K562 (cell line): ENCODE results near the gene C1orf174. TPM values are rescaled to one million over a fixed set of nuclear protein-coding genes. Genes with fewer than 3 reads are reported as not detected.

Experiments used
- ATAC-seq: fragments of 200-7000 bp; cut with Tn5 transposase; 3 replicates; pipeline ENCODE4 v1.9.1; 2020; ENCODE audit warnings: moderate library complexity
- BruUV-seq: library from RNA; stranded (reverse); fragments of 400-500 nt; replicated peaks from 2 replicates; lab custom pipeline; 2021; lab: Mats Ljungman, UMichigan
- CTCF ChIA-PET: fragments of 300-600 bp; formaldehyde crosslinking; extraction: SDS; loops from one replicate; lab custom pipeline; 2021; ENCODE audit warnings: low intra/inter-chr PET ratio; lab: Yijun Ruan, JAX
- POLR2A ChIA-PET: fragments of 300-600, 350-650 bp; sonication (Branson Sonifier 250); formaldehyde crosslinking; extraction: SDS; loops from one replicate; lab custom pipeline; 2021; ENCODE audit warnings: antibody characterized with exemption, inconsistent platforms; lab: Yijun Ruan, JAX
- DNase-seq, 4 experiments: peaks; one replicate each; pipeline versions ENCODE4 v3.0.0 to v3.0.0-alpha.2; 2011 to 2018; ENCODE audit warnings: low spot score in 3 of 4, mixed read lengths in 3 of 4; ENCODE audit errors: extremely low read depth in 1 of 4
- FAIRE-seq: peaks from 2 replicates; lab custom pipeline; 2011; peaks lifted over from hg19 to GRCh38; lab: Jason Lieb, UNC
- H2AFZ ChIP-seq: 2 replicates; pipeline ENCODE4 v1.6.0; 2011; ENCODE audit warnings: low read depth, low read length, control low read depth, inconsistent platforms
- H3K27ac ChIP-seq: fragments of 200-600 bp; 3 replicates; pipeline ENCODE4 v1.8.0; 2011; ENCODE audit warnings: low read depth, mild to moderate bottlenecking, control low read depth, inconsistent platforms, low read length, moderate library complexity, mixed read lengths; ENCODE audit errors: extremely low read depth
- H3K27me3 ChIP-seq, 2 experiments: fragments of 300-600 bp in 1 of 2; 2 replicates in 1 of 2; 3 replicates in 1 of 2; pipeline versions ENCODE4 v1.6.0 to v1.8.0; 2011; ENCODE audit warnings: inconsistent platforms in 2 of 2, low read length in 2 of 2, mild to moderate bottlenecking in 1 of 2, mixed read lengths in 1 of 2, moderate library complexity in 1 of 2; ENCODE audit not compliant: control insufficient read depth in 2 of 2, insufficient read depth in 2 of 2
- H3K36me3 ChIP-seq: fragments of 300-600 bp; 3 replicates; pipeline ENCODE4 v1.8.0; 2011; ENCODE audit warnings: mild to moderate bottlenecking, low read length, inconsistent platforms; ENCODE audit not compliant: control insufficient read depth, insufficient read depth
- H3K4me1 ChIP-seq, 2 experiments: fragments of 200-600 bp in 1 of 2; replicated peaks in 1 of 2; 2 replicates in 1 of 2; 3 replicates in 1 of 2; pipeline versions ENCODE4 v1.5.1 to v1.8.0; 2011; ENCODE audit warnings: inconsistent platforms in 2 of 2, low read length in 2 of 2, mild to moderate bottlenecking in 1 of 2, mixed read lengths in 1 of 2, moderate library complexity in 1 of 2; ENCODE audit not compliant: control insufficient read depth in 2 of 2, insufficient read depth in 2 of 2
- H3K4me2 ChIP-seq: 2 replicates; pipeline ENCODE4 v1.6.1; 2011; ENCODE audit warnings: low read length, control low read depth, inconsistent platforms, mixed read lengths; ENCODE audit not compliant: insufficient read depth
- H3K4me3 ChIP-seq: fragments of 200-600 bp; sonication (generic), shearing (Covaris generic); 2 replicates; pipeline ENCODE4 v1.5.1; 2016; ENCODE audit warnings: control low read depth, inconsistent platforms
- H3K79me2 ChIP-seq: fragments of 200-600 bp; 3 replicates; pipeline ENCODE4 v1.8.0; 2011; ENCODE audit warnings: low read length, inconsistent platforms; ENCODE audit not compliant: control insufficient read depth, insufficient read depth
- H3K9ac ChIP-seq, 2 experiments: 2 replicates each; pipeline versions ENCODE4 v1.6.0 to v1.6.1; 2011; ENCODE audit warnings: low read depth in 2 of 2, low read length in 2 of 2, control low read depth in 1 of 2, inconsistent platforms in 1 of 2, mild to moderate bottlenecking in 1 of 2, mixed read lengths in 1 of 2; ENCODE audit not compliant: insufficient read depth in 1 of 2
- H3K9me1 ChIP-seq: one replicate; pipeline ENCODE4 v1.6.0; 2011; ENCODE audit warnings: inconsistent platforms, mild to moderate bottlenecking, low read length, moderate library complexity; ENCODE audit not compliant: control insufficient read depth, insufficient read depth
- H3K9me3 ChIP-seq: replicated peaks from 2 replicates; pipeline ENCODE4 v1.5.1; 2011; ENCODE audit warnings: low read depth, low read length, inconsistent platforms; ENCODE audit not compliant: control insufficient read depth, insufficient read depth
- H4K20me1 ChIP-seq: replicated peaks from 2 replicates; pipeline ENCODE4 v1.6.1; 2011; ENCODE audit warnings: low read length, inconsistent platforms, mixed read lengths; ENCODE audit not compliant: control insufficient read depth, insufficient read depth
- CC2D1A ChIP-seq: fragments of 450-650 bp; IDR thresholded peaks from 2 replicates; pipeline ENCODE4 v1.6.1; 2017; ENCODE audit warnings: mild to moderate bottlenecking
- EP400 ChIP-seq: fragments of 450-650 bp; IDR thresholded peaks from 2 replicates; pipeline ENCODE4 v1.6.1; 2017; ENCODE audit warnings: antibody characterized with exemption, mild to moderate bottlenecking, moderate library complexity
- FOXA1 ChIP-seq: fragments of 450-650 bp; IDR thresholded peaks from 2 replicates; pipeline ENCODE4 v1.6.1; 2016; ENCODE audit warnings: mild to moderate bottlenecking, borderline replicate concordance
- FOXK2 ChIP-seq, 2 experiments: fragments of 450-650 bp; IDR thresholded peaks in 1 of 2; conservative IDR thresholded peaks in 1 of 2; 2 replicates each; pipeline ENCODE4 v1.6.1; 2016; ENCODE audit warnings: low read depth in 2 of 2, mild to moderate bottlenecking in 1 of 2
- HCFC1 ChIP-seq: IDR thresholded peaks from 2 replicates; pipeline ENCODE4 v1.6.1; 2012; ENCODE audit warnings: low read depth, low read length, improper control_type of control experiment
- ILK ChIP-seq: fragments of 450-650 bp; IDR thresholded peaks from 2 replicates; pipeline ENCODE4 v1.6.1; 2016; ENCODE audit warnings: missing genetic modification characterization, low read depth, mild to moderate bottlenecking, missing compliant biosample characterization, moderate library complexity, borderline replicate concordance
- MCM5 ChIP-seq: fragments of 450-650 bp; IDR thresholded peaks from 2 replicates; pipeline ENCODE4 v1.6.1; 2016; ENCODE audit warnings: low read depth
- NCOA1 ChIP-seq: fragments of 450-650 bp; IDR thresholded peaks from 2 replicates; pipeline ENCODE4 v1.6.1; 2016; ENCODE audit warnings: low read depth
- PHF21A ChIP-seq: fragments of 450-650 bp; IDR thresholded peaks from 2 replicates; pipeline ENCODE4 v1.6.1; 2017; ENCODE audit warnings: low read depth, borderline replicate concordance
- RBBP5 ChIP-seq: fragments of 200-600 bp; sonication (generic); IDR thresholded peaks from 2 replicates; pipeline ENCODE4 v1.6.1; 2012; ENCODE audit warnings: borderline replicate concordance, mild to moderate bottlenecking, low read length, control low read depth, inconsistent platforms; ENCODE audit not compliant: insufficient read depth, poor library complexity, severe bottlenecking
- SMARCE1 ChIP-seq: fragments of 450-650 bp; IDR thresholded peaks from 2 replicates; pipeline ENCODE4 v1.7.1; 2016; ENCODE audit warnings: mild to moderate bottlenecking
- SRF ChIP-seq, 2 experiments: fragments of 250-450, 450-650 bp in 1 of 2; sonication (Bioruptor Pico) in 1 of 2; sonication (generic) in 1 of 2; formaldehyde crosslinking; IDR thresholded peaks; 2 replicates each; pipeline versions ENCODE4 v1.5.0 to v1.5.1; 2020 to 2022; ENCODE audit warnings: mild to moderate bottlenecking in 1 of 2, missing genetic modification reagents in 1 of 2
- ZNF197 ChIP-seq: fragments of 200-800 bp; sonication (Bioruptor generic); IDR thresholded peaks from 2 replicates; pipeline ENCODE4 v1.6.1; 2016; ENCODE audit warnings: low read depth, missing genetic modification characterization, missing compliant biosample characterization
- ZNF311 ChIP-seq: fragments of 250-450 bp; sonication (Bioruptor Pico); IDR thresholded peaks from 2 replicates; pipeline ENCODE4 v1.4.0; 2020; ENCODE audit warnings: mild to moderate bottlenecking, moderate library complexity
- ZNF518B ChIP-seq: fragments of 250-450 bp; sonication (Bioruptor Pico); IDR thresholded peaks from 2 replicates; pipeline ENCODE4 v1.5.0; 2021; ENCODE audit warnings: mild to moderate bottlenecking, moderate library complexity
- ZNF830 ChIP-seq: fragments of 250-450 bp; sonication (Bioruptor Pico); IDR thresholded peaks from 2 replicates; pipeline ENCODE4 v1.5.0; 2021; ENCODE audit warnings: mild to moderate bottlenecking
- WGBS: fragments of 100-300 bp; shearing (Covaris generic); methylation state at CpG from one replicate; pipeline ENCODE4 v1.1.6; 2016; ENCODE audit warnings: low coverage, mixed read lengths; ENCODE audit not compliant: insufficient coverage; ENCODE audit errors: missing lambda C conversion rate; 5-methylcytosine and 5-hydroxymethylcytosine counted together
- in situ Hi-C: fragments of 300-500 bp; cut with MboI; formaldehyde crosslinking; loops from 4 replicates; pipeline ENCODE4 v1.15.0; 2018; ENCODE audit warnings: inconsistent platforms, mixed read lengths
- intact Hi-C: fragments of 100-400 bp; cut with micrococcal nuclease; formaldehyde crosslinking; loops from 2 replicates; pipeline ENCODE4 v1.14.2; 2022
- polyA plus RNA-seq, 8 experiments: library from polyadenylated mRNA; depleted of rRNA in 4 of 8; stranded (reverse) in 5 of 8; unstranded in 3 of 8; fragments of >200 nt; fragmentation: Nextera tagmentation in 2 of 8; fragmentation: Illumina TruSeq in 1 of 8; extraction: Ambion mirVana in 2 of 8; extraction: Trizol in 1 of 8; gene quantifications; 2 replicates each; pipeline versions ENCODE4 v1.2.1 to v1.2.3, GENCODE V29; 2011 to 2014; ENCODE audit warnings: inconsistent platforms in 1 of 8, missing spikeins in 1 of 8
- total RNA-seq, 7 experiments: library from RNA; depleted of rRNA in 6 of 7; stranded (reverse); fragments of >200 nt in 6 of 7; fragmentation: Illumina TruSeq in 2 of 7; extraction: Trizol in 2 of 7; gene quantifications; 2 replicates each; pipeline versions ENCODE4 v1.2.1 to v1.2.3, GENCODE V29; 2011 to 2021; ENCODE audit warnings: low replicate concordance in 1 of 7
- TF ChIP-seq, protein P1 (sequence below): sonication (generic); formaldehyde crosslinking; IDR thresholded peaks from 2 replicates; pipeline ENCODE4 v1.8.1; 2023; ENCODE audit warnings: mild to moderate bottlenecking, missing genetic modification reagents
- TF ChIP-seq, protein P2 (sequence below): fragments of 450-650 bp; IDR thresholded peaks from 2 replicates; pipeline ENCODE4 v1.6.1; 2014; ENCODE audit warnings: low read depth, mild to moderate bottlenecking, moderate library complexity, borderline replicate concordance

The C1orf174 gene
- total and polyA plus RNA-seq, 9 of the 15 experiments (the other 6 are each of a cell fraction or from before 2014, with no cell fraction given) = 38.5 to 64.9 (median 45.4) TPM

DNA sequence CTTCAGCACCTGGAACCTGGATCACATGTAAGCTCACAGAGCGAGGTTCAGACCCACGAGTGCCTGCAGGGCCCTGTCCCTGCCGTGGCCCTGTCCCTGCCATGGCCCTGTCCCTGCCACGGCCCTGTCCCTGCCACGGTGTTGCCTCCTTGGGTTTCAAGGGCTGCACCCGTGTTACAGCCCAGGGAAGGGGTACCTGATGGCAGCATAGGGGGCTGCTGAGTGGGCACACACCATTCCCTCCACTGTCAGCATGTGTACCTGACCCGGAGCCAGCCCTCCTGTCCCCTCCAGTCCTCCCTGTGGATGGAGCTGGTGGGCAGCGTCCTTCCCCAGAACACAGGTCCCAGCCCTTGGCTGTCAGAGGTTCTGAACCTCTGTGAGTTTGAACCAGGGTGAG, 27.5 kb downstream of the C1orf174 start:
- 87% methylated on average over 7 of the region's 8 CpGs for WGBS
- TF ChIP-seq PHF21A = no peak
- no peak for TF ChIP-seq EP400
- no peak for TF ChIP-seq HCFC1
- no peak for TF ChIP-seq ZNF197
- TF ChIP-seq FOXK2 (conservative IDR thresholded peaks at IDR 0.05 in 1 of 2, IDR thresholded peaks at IDR 0.05 in 1 of 2; ENCODE audit: low read depth in 2 of 2) = no peak
- TF ChIP-seq ZNF518B (CRISPR knock-in tag) = no peak
- TF ChIP-seq RBBP5 = no peak
- no peak for TF ChIP-seq MCM5
- no peak for TF ChIP-seq FOXA1
- TF ChIP-seq, protein P1, sequence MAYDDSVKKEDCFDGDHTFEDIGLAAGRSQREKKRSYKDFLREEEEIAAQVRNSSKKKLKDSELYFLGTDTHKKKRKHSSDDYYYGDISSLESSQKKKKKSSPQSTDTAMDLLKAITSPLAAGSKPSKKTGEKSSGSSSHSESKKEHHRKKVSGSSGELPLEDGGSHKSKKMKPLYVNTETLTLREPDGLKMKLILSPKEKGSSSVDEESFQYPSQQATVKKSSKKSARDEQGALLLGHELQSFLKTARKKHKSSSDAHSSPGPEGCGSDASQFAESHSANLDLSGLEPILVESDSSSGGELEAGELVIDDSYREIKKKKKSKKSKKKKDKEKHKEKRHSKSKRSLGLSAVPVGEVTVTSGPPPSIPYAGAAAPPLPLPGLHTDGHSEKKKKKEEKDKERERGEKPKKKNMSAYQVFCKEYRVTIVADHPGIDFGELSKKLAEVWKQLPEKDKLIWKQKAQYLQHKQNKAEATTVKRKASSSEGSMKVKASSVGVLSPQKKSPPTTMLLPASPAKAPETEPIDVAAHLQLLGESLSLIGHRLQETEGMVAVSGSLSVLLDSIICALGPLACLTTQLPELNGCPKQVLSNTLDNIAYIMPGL = no peak
- no peak for TF ChIP-seq NCOA1
- no peak for TF ChIP-seq SMARCE1
- no peak for TF ChIP-seq CC2D1A
- no peak for TF ChIP-seq ZNF830
- no peak for TF ChIP-seq SRF (CRISPR knock-in tag; IDR thresholded peaks at IDR 0.05)
- TF ChIP-seq ZNF311 (CRISPR knock-in tag) = no peak
- TF ChIP-seq ILK (tag) = no peak
- TF ChIP-seq, protein P2, sequence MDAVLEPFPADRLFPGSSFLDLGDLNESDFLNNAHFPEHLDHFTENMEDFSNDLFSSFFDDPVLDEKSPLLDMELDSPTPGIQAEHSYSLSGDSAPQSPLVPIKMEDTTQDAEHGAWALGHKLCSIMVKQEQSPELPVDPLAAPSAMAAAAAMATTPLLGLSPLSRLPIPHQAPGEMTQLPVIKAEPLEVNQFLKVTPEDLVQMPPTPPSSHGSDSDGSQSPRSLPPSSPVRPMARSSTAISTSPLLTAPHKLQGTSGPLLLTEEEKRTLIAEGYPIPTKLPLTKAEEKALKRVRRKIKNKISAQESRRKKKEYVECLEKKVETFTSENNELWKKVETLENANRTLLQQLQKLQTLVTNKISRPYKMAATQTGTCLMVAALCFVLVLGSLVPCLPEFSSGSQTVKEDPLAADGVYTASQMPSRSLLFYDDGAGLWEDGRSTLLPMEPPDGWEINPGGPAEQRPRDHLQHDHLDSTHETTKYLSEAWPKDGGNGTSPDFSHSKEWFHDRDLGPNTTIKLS = no peak
- no peaks in the 10 kb centered on the region for H3K9me1 ChIP-seq
- peaks cover 17 to 32% of the 10 kb centered on the region in 2 experiments; a peak in 4 of 5 replicates for H3K4me1 ChIP-seq
- no peaks in the 10 kb centered on the region for H3K27me3 ChIP-seq
- no peak overlapping the region for H3K4me2 ChIP-seq
- no TSS peak for BruUV-seq
- in situ Hi-C loops = no loop called here
- no peak for FAIRE-seq
- intact Hi-C loops = no loop called here
- H3K36me3 ChIP-seq = peaks cover 54% of the 10 kb centered on the region; the same call in 2 of the 3 replicates
- ChIA-PET CTCF (no interaction called here), POLR2A (interaction anchor here (0.6 to 1.6 kb wide), 2 partner anchors 14 to 677 kb away, joined by 3 to 4 read pairs; no protein-coding TSS in a partner anchor)
- no peak for ATAC-seq
- H3K79me2 ChIP-seq = no peaks in the 10 kb centered on the region
- H3K9ac ChIP-seq = no peak overlapping the region
- peaks cover 2% of the 10 kb centered on the region; the same call in 1 of the 2 replicates for H3K9me3 ChIP-seq
- DNase-seq = no peak
- H3K27ac ChIP-seq = no peak overlapping the region
- H4K20me1 ChIP-seq = no peaks in the 10 kb centered on the region
- H2AFZ ChIP-seq = no peak overlapping the region
- no peak overlapping the region for H3K4me3 ChIP-seq
